HepG2 (cell line): ENCODE data around the gene HCFC1R1. TPM values are rescaled to one million over a fixed set of nuclear protein-coding genes. Genes with fewer than 3 reads are reported as not detected.

ENCODE experiments used
- BCL6 ChIP-seq: IDR thresholded peaks from 2 replicates; pipeline ENCODE4 v1.6.1; 2016; ENCODE audit warnings: missing genetic modification reagents, missing compliant biosample characterization
- DNMT1 ChIP-seq: sonication (generic); formaldehyde crosslinking; IDR thresholded peaks from 2 replicates; pipeline ENCODE4 v1.5.1; 2020; ENCODE audit warnings: mild to moderate bottlenecking, missing genetic modification reagents
- FOSL2 ChIP-seq: sonication (generic); formaldehyde crosslinking; IDR thresholded peaks from 2 replicates; pipeline ENCODE4 v1.4.0; 2020; ENCODE audit warnings: missing genetic modification reagents
- FOXK1 ChIP-seq: sonication (generic); formaldehyde crosslinking; IDR thresholded peaks from 2 replicates; pipeline ENCODE4 v1.4.0; 2020; ENCODE audit warnings: low read depth, missing genetic modification reagents, borderline replicate concordance
- HOXA9 ChIP-seq: sonication (generic); formaldehyde crosslinking; IDR thresholded peaks from 2 replicates; pipeline ENCODE4 v1.8.1; 2022; ENCODE audit warnings: missing genetic modification reagents, mild to moderate bottlenecking, moderate library complexity, borderline replicate concordance
- MBD4 ChIP-seq: IDR thresholded peaks from 2 replicates; pipeline ENCODE4 v1.6.1; 2012; ENCODE audit warnings: low read length, inconsistent platforms, borderline replicate concordance
- NFE2L2 ChIP-seq: fragments of 150-350 bp; IDR thresholded peaks from 2 replicates; pipeline ENCODE4 v1.6.1; 2014; ENCODE audit warnings: low read length
- NONO ChIP-seq, 2 experiments: fragments of 450-650 bp in 1 of 2; sonication (generic) in 1 of 2; formaldehyde crosslinking in 1 of 2; IDR thresholded peaks in 1 of 2; conservative IDR thresholded peaks in 1 of 2; 2 replicates each; pipeline versions ENCODE4 v1.6.1 to v1.8.0; 2017 to 2022; ENCODE audit warnings: mild to moderate bottlenecking in 1 of 2, missing genetic modification reagents in 1 of 2, moderate library complexity in 1 of 2
- SALL2 ChIP-seq: sonication (generic); formaldehyde crosslinking; IDR thresholded peaks from 2 replicates; pipeline ENCODE4 v1.8.1; 2023; ENCODE audit warnings: mild to moderate bottlenecking, missing genetic modification reagents, inconsistent platforms
- SP4 ChIP-seq: sonication (generic); formaldehyde crosslinking; IDR thresholded peaks from 2 replicates; pipeline ENCODE4 v1.8.1; 2023; ENCODE audit warnings: mild to moderate bottlenecking, missing genetic modification reagents
- ZNF326 ChIP-seq: sonication (generic); formaldehyde crosslinking; IDR thresholded peaks from 2 replicates; pipeline ENCODE4 v1.4.0; 2020; ENCODE audit warnings: missing genetic modification reagents, borderline replicate concordance
- ZNF672 ChIP-seq: sonication (generic); formaldehyde crosslinking; IDR thresholded peaks from 2 replicates; pipeline ENCODE4 v1.8.1; 2022; ENCODE audit warnings: missing genetic modification reagents
- ZSCAN20 ChIP-seq: sonication (generic); formaldehyde crosslinking; IDR thresholded peaks from 2 replicates; pipeline ENCODE4 v1.4.0; 2020; ENCODE audit warnings: missing genetic modification reagents, mild to moderate bottlenecking, borderline replicate concordance
- polyA plus RNA-seq, 8 experiments: library from polyadenylated mRNA; depleted of rRNA in 3 of 8; stranded (reverse) in 7 of 8; unstranded in 1 of 8; fragments of >200 nt; fragmentation: Illumina TruSeq in 4 of 8; extraction: Trizol in 4 of 8; gene quantifications; 2 replicates each; pipeline versions ENCODE4 v1.2.1 to v1.2.3, GENCODE V29; 2011 to 2016; ENCODE audit warnings: low read depth in 4 of 8, missing spikeins in 1 of 8, mixed read lengths in 1 of 8; ENCODE audit not compliant: insufficient read depth in 1 of 8
- total RNA-seq, 5 experiments: library from RNA; depleted of rRNA; stranded (reverse); fragments of >200 nt; fragmentation: Illumina TruSeq; extraction: Trizol; gene quantifications; 2 replicates each; pipeline ENCODE4 v1.2.3, GENCODE V29; 2016; ENCODE audit warnings: low read depth in 1 of 5
- TF ChIP-seq, protein P1 (sequence below): sonication (generic); formaldehyde crosslinking; IDR thresholded peaks from 2 replicates; pipeline ENCODE4 v1.5.1; 2020; ENCODE audit warnings: missing genetic modification reagents, mild to moderate bottlenecking, borderline replicate concordance
- TF ChIP-seq, protein P2 (sequence below): sonication (generic); formaldehyde crosslinking; IDR thresholded peaks from 2 replicates; pipeline ENCODE4 v1.4.0; 2020; ENCODE audit warnings: missing genetic modification reagents, low read depth, mild to moderate bottlenecking, borderline replicate concordance
- TF ChIP-seq, protein P3 (sequence below): sonication (generic); formaldehyde crosslinking; IDR thresholded peaks from 2 replicates; pipeline ENCODE4 v1.8.1; 2023; ENCODE audit warnings: mild to moderate bottlenecking, missing genetic modification reagents, borderline replicate concordance
- TF ChIP-seq, protein P4 (sequence below): sonication (generic); formaldehyde crosslinking; IDR thresholded peaks from 2 replicates; pipeline ENCODE4 v1.4.0; 2020; ENCODE audit warnings: missing genetic modification reagents
- TF ChIP-seq, protein P5 (sequence below): sonication (generic); formaldehyde crosslinking; IDR thresholded peaks from 2 replicates; pipeline ENCODE4 v1.4.0; 2020; ENCODE audit warnings: missing genetic modification reagents

The HCFC1R1 gene
- total and polyA plus RNA-seq, 2 of the 13 experiments (the other 11 are each of a cell fraction or from before 2014, with no cell fraction given) = 13.8 to 16.1 TPM

DNA sequence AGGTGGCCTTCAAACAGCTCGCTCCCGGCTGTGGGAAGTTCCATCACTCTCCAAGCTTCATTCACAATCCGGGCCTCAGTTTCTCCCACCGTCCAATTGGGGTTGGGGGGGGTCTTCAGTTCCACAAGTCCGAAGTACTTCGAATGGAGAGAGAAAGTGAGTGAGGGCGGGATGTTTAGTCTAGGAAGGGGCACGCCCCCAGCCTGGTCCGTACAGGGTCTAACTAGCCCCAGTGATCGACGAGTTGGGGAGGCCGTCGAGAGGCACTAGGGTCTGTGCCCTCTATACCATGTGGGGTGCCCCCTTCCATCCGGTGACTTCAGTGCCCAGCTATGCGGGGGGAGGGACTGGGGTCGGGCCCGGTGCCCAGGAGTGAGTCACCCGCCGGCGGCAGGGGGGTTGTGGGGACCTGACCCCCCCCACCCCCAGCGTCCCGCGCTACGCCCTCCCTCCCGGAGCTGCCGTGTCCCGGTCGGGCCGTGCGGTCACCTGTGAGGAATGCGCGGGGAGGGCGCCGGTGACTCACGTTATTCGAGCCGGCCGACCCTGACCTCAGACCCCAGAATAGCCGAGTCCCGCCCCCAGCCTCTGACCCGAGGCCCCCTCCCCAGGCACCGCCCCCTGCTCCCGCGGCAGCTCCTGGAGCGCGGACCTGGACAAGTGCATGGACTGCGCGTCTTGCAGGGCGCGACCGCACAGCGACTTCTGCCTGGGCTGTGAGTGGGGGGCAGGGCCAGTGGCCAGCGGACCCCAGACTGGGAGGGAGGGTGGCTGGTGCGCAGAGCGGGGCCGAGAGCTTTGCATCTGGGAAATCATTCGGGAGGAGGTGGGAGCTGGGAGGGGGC, 2.9 kb downstream of the HCFC1R1 start (continued):
- TF ChIP-seq FOSL2 (CRISPR knock-in tag) (peak; percentile 99), MBD4 (no peak), ZNF672 (no peak), NFE2L2 (no peak), FOXK1 (peak; percentile 34; the same call in 1 of the 2 replicates), ZSCAN20 (CRISPR knock-in tag) (no peak), BCL6 (CRISPR knock-in tag) (peak; percentile 64), DNMT1 (CRISPR knock-in tag) (no peak), HOXA9 (CRISPR knock-in tag) (no peak), ZNF326 (CRISPR knock-in tag) (no peak), SP4 (CRISPR knock-in tag) (no peak; the same call in 1 of the 2 replicates), SALL2 (CRISPR knock-in tag) (peak; percentile 56; the same call in 1 of the 2 replicates), NONO (IDR thresholded peaks at IDR 0.05) (no peak), NONO (CRISPR knock-in tag; conservative IDR thresholded peaks at IDR 0.05) (peak; percentile 55)
- TF ChIP-seq, protein P1, sequence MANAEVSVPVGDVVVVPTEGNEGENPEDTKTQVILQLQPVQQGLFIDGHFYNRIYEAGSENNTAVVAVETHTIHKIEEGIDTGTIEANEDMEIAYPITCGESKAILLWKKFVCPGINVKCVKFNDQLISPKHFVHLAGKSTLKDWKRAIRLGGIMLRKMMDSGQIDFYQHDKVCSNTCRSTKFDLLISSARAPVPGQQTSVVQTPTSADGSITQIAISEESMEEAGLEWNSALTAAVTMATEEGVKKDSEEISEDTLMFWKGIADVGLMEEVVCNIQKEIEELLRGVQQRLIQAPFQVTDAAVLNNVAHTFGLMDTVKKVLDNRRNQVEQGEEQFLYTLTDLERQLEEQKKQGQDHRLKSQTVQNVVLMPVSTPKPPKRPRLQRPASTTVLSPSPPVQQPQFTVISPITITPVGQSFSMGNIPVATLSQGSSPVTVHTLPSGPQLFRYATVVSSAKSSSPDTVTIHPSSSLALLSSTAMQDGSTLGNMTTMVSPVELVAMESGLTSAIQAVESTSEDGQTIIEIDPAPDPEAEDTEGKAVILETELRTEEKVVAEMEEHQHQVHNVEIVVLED (CRISPR knock-in tag) = peak; percentile 59; the same call in 1 of the 2 replicates
- TF ChIP-seq, protein P2, sequence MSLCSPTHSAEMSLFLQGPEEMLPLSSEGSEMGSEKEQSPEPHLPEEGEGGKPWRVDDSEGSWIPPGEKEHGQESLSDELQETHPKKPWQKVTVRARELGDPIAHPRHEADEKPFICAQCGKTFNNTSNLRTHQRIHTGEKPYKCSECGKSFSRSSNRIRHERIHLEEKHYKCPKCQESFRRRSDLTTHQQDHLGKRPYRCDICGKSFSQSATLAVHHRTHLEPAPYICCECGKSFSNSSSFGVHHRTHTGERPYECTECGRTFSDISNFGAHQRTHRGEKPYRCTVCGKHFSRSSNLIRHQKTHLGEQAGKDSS (CRISPR knock-in tag) = peak; percentile 63; the same call in 1 of the 2 replicates
- TF ChIP-seq, protein P3, sequence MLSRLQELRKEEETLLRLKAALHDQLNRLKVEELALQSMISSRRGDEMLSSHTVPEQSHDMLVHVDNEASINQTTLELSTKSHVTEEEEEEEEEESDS = no peak
- TF ChIP-seq, protein P4, sequence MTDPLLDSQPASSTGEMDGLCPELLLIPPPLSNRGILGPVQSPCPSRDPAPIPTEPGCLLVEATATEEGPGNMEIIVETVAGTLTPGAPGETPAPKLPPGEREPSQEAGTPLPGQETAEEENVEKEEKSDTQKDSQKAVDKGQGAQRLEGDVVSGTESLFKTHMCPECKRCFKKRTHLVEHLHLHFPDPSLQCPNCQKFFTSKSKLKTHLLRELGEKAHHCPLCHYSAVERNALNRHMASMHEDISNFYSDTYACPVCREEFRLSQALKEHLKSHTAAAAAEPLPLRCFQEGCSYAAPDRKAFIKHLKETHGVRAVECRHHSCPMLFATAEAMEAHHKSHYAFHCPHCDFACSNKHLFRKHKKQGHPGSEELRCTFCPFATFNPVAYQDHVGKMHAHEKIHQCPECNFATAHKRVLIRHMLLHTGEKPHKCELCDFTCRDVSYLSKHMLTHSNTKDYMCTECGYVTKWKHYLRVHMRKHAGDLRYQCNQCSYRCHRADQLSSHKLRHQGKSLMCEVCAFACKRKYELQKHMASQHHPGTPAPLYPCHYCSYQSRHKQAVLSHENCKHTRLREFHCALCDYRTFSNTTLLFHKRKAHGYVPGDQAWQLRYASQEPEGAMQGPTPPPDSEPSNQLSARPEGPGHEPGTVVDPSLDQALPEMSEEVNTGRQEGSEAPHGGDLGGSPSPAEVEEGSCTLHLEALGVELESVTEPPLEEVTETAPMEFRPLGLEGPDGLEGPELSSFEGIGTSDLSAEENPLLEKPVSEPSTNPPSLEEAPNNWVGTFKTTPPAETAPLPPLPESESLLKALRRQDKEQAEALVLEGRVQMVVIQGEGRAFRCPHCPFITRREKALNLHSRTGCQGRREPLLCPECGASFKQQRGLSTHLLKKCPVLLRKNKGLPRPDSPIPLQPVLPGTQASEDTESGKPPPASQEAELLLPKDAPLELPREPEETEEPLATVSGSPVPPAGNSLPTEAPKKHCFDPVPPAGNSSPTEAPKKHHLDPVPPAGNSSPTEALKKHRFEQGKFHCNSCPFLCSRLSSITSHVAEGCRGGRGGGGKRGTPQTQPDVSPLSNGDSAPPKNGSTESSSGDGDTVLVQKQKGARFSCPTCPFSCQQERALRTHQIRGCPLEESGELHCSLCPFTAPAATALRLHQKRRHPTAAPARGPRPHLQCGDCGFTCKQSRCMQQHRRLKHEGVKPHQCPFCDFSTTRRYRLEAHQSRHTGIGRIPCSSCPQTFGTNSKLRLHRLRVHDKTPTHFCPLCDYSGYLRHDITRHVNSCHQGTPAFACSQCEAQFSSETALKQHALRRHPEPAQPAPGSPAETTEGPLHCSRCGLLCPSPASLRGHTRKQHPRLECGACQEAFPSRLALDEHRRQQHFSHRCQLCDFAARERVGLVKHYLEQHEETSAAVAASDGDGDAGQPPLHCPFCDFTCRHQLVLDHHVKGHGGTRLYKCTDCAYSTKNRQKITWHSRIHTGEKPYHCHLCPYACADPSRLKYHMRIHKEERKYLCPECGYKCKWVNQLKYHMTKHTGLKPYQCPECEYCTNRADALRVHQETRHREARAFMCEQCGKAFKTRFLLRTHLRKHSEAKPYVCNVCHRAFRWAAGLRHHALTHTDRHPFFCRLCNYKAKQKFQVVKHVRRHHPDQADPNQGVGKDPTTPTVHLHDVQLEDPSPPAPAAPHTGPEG (CRISPR knock-in tag) = peak; percentile 72; the same call in 1 of the 2 replicates
- TF ChIP-seq, protein P5, sequence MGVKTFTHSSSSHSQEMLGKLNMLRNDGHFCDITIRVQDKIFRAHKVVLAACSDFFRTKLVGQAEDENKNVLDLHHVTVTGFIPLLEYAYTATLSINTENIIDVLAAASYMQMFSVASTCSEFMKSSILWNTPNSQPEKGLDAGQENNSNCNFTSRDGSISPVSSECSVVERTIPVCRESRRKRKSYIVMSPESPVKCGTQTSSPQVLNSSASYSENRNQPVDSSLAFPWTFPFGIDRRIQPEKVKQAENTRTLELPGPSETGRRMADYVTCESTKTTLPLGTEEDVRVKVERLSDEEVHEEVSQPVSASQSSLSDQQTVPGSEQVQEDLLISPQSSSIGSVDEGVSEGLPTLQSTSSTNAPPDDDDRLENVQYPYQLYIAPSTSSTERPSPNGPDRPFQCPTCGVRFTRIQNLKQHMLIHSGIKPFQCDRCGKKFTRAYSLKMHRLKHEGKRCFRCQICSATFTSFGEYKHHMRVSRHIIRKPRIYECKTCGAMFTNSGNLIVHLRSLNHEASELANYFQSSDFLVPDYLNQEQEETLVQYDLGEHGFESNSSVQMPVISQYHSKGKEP (CRISPR knock-in tag) = no peak
